B cell (primary cell): ENCODE results near the gene TBX3. TPM values are rescaled to one million over a fixed set of nuclear protein-coding genes. Genes with fewer than 3 reads are reported as not detected.

ENCODE experiments used
- ATAC-seq: fragments of 200-7000 bp; cut with Tn5 transposase; one replicate; pipeline ENCODE4 v1.10.0; 2021; ENCODE audit warnings: low read depth, mild to moderate bottlenecking, moderate number of reproducible peaks, moderate library complexity
- CTCF ChIA-PET: fragments of 350-600 bp; sonication (Branson Sonifier 250); formaldehyde crosslinking; loops from one replicate; lab custom pipeline; 2021; ENCODE audit warnings: antibody characterized with exemption, inconsistent platforms; lab: Charles Lee
- POLR2A ChIA-PET: fragments of 350-600 bp; sonication (Branson Sonifier 250); formaldehyde crosslinking; loops from one replicate; lab custom pipeline; 2021; ENCODE audit warnings: antibody characterized with exemption; lab: Charles Lee
- DNase-seq: peaks from one replicate; pipeline ENCODE4 v3.0.0; 2013
- H2AFZ ChIP-seq: 2 replicates; pipeline ENCODE4 v1.6.1; 2012; ENCODE audit warnings: mild to moderate bottlenecking, low read depth, low read length; ENCODE audit not compliant: insufficient read depth, poor library complexity, severe bottlenecking
- H3K27ac ChIP-seq, 2 donors: 1 replicate in 1 of 2; 2 replicates in 1 of 2; pipeline ENCODE4 v1.5.1; 2012 to 2013; ENCODE audit warnings: low read length in 2 of 2, mild to moderate bottlenecking in 2 of 2, moderate library complexity in 1 of 2
- H3K27me3 ChIP-seq, 4 experiments: fragments of 200-600 bp in 1 of 4; sonication (generic) in 1 of 4; replicated peaks in 1 of 4; 1 replicate in 2 of 4; 2 replicates in 2 of 4; pipeline versions ENCODE4 v1.6.1 to v1.7.0; 2013 to 2016; ENCODE audit warnings: low read length in 3 of 4, mild to moderate bottlenecking in 2 of 4, mixed read lengths in 1 of 4, moderate library complexity in 1 of 4; ENCODE audit not compliant: insufficient read depth in 4 of 4, control insufficient read depth in 3 of 4; ENCODE audit errors: control extremely low read depth in 1 of 4
- H3K36me3 ChIP-seq, 2 experiments: replicated peaks in 1 of 2; 1 replicate in 1 of 2; 2 replicates in 1 of 2; pipeline versions ENCODE4 v1.6.1 to v1.7.1; 2013; ENCODE audit warnings: low read length in 1 of 2; ENCODE audit not compliant: insufficient read depth in 2 of 2, control insufficient read depth in 1 of 2; ENCODE audit errors: control extremely low read depth in 1 of 2, extremely low read depth in 1 of 2
- H3K4me1 ChIP-seq, 2 donors: fragments of 200-600 bp in 1 of 2; sonication (generic) in 1 of 2; 1 replicate in 1 of 2; 2 replicates in 1 of 2; pipeline versions ENCODE4 v1.5.1 to v1.6.1; 2013 to 2017; ENCODE audit warnings: low read length in 2 of 2; ENCODE audit not compliant: control insufficient read depth in 2 of 2, insufficient read depth in 2 of 2
- H3K4me2 ChIP-seq: replicated peaks from 2 replicates; pipeline ENCODE3; 2012; ENCODE audit warnings: mild to moderate bottlenecking, low read depth, low read length; ENCODE audit not compliant: poor library complexity, severe bottlenecking
- H3K4me3 ChIP-seq, 5 experiments: fragments of 200-600 bp in 1 of 5; sonication (generic) in 1 of 5; 1 replicate in 3 of 5; 2 replicates in 2 of 5; pipeline versions ENCODE4 v1.5.1 to v1.7.0; 2011 to 2016; ENCODE audit warnings: low read length in 4 of 5, mild to moderate bottlenecking in 4 of 5, low read depth in 2 of 5, control low read depth in 1 of 5, moderate library complexity in 1 of 5; ENCODE audit not compliant: insufficient read depth in 1 of 5; ENCODE audit errors: control extremely low read depth in 1 of 5, extremely low read depth in 1 of 5
- H3K79me2 ChIP-seq: fragments of 200-600 bp; sonication (generic); one replicate; pipeline ENCODE4 v1.6.0; 2016; ENCODE audit warnings: low read length; ENCODE audit not compliant: control insufficient read depth, insufficient read depth
- H3K9ac ChIP-seq: fragments of 200-600 bp; sonication (generic); 2 replicates; pipeline ENCODE4 v1.6.1; 2017; ENCODE audit warnings: mild to moderate bottlenecking, low read length, moderate library complexity
- H3K9me3 ChIP-seq, 3 donors: one replicate each; pipeline versions ENCODE4 v1.6.1 to v1.7.1; 2013; ENCODE audit warnings: low read length in 2 of 3; ENCODE audit not compliant: control insufficient read depth in 2 of 3, insufficient read depth in 1 of 3; ENCODE audit errors: control extremely low read depth in 1 of 3
- H4K20me1 ChIP-seq: 2 replicates; pipeline ENCODE4 v1.6.0; 2012; ENCODE audit warnings: mild to moderate bottlenecking, low read length; ENCODE audit not compliant: insufficient read depth, control insufficient read depth, poor library complexity, severe bottlenecking
- H3K27ac Mint-ChIP-seq: one replicate; pipeline ENCODE4 v1.8.0; 2021; ENCODE audit warnings: mixed read lengths
- H3K27me3 Mint-ChIP-seq: one replicate; pipeline ENCODE4 v1.8.0; 2021; ENCODE audit warnings: mixed read lengths
- H3K4me1 Mint-ChIP-seq: one replicate; pipeline ENCODE4 v1.8.0; 2021; ENCODE audit warnings: mixed read lengths
- H3K4me3 Mint-ChIP-seq: one replicate; pipeline ENCODE4 v1.8.0; 2021; ENCODE audit warnings: mixed read lengths
- H3K9me3 Mint-ChIP-seq: one replicate; pipeline ENCODE4 v1.8.0; 2022; ENCODE audit warnings: mixed read lengths; ENCODE audit not compliant: insufficient read depth
- CTCF ChIP-seq: fragments of 200-600 bp; IDR thresholded peaks from one replicate; pipeline ENCODE4 v1.8.0; 2022; ENCODE audit warnings: antibody characterized with exemption, mild to moderate bottlenecking
- EZH2 ChIP-seq: IDR thresholded peaks from 2 replicates; pipeline ENCODE4 v1.6.1; 2012; ENCODE audit warnings: borderline replicate concordance, low read depth, mild to moderate bottlenecking, moderate library complexity, low read length; ENCODE audit not compliant: insufficient read depth, poor library complexity, severe bottlenecking
- WGBS: methylation state at CpG from one replicate; pipeline ENCODE4 v1.1.5; 2013; ENCODE audit warnings: missing lambda C conversion rate; ENCODE audit not compliant: insufficient coverage; 5-methylcytosine and 5-hydroxymethylcytosine counted together
- intact Hi-C: fragments of 100-400 bp; cut with micrococcal nuclease; formaldehyde crosslinking; loops from one replicate; pipeline ENCODE4 v1.10.0; 2022
- polyA plus RNA-seq: library from polyadenylated mRNA; depleted of rRNA; stranded (reverse); fragments of >200 nt; gene quantifications from 2 replicates; pipeline ENCODE4 v1.2.3, GENCODE V29; 2012
- total RNA-seq, 2 donors: library from RNA; stranded (reverse); fragments of 120-200 nt in 1 of 2; gene quantifications; 1 replicate in 1 of 2; 2 replicates in 1 of 2; pipeline versions ENCODE4 v1.2.3 to v1.2.4, GENCODE V29; 2013 to 2022

TBX3 gene
- total and polyA plus RNA-seq, 2 donors (not counting 1 experiment from before 2014, with no cell fraction given), result not detected

- Histone ChIP-seq H3K9ac (no peak overlapping the region), H3K79me2 (no peaks in the 10 kb centered on the region), H4K20me1 (no peaks in the 10 kb centered on the region), H2AFZ (no peak overlapping the region), H3K36me3 (no peaks in the 10 kb centered on the region), H3K9me3 (no peaks in the 10 kb centered on the region), H3K4me3 (no peak overlapping the region), H3K4me1 (no peaks in the 10 kb centered on the region), H3K27ac (no peak overlapping the region), H3K4me2 (no peak overlapping the region), H3K27me3 (peaks cover 0 to 3% (median 0%) of the 10 kb centered on the region in 4 experiments)
- intact Hi-C loops, result no loop called here
- ATAC-seq (no peak), DNase-seq (no peak)
- POLR2A ChIA-PET, result no interaction called here
- no peak overlapping the region for H3K4me3 Mint-ChIP-seq
- H3K9me3 Mint-ChIP-seq, result no peaks in the 10 kb centered on the region
- no peaks in the 10 kb centered on the region for H3K4me1 Mint-ChIP-seq
- no peak for TF ChIP-seq EZH2
- no peak for TF ChIP-seq CTCF
- WGBS, result 79% methylated on average over 9 of the region's 15 CpGs
- CTCF ChIA-PET, result interaction anchor here (0.7 kb wide), 1 partner anchor 42 kb away, joined by 3 read pairs; no protein-coding TSS in a partner anchor
- H3K27me3 Mint-ChIP-seq, result peaks cover 6% of the 10 kb centered on the region
- H3K27ac Mint-ChIP-seq, result no peak overlapping the region
Measured at GRCh38 chr12:114636723-114637480, 47.1 kb downstream of the TBX3 start.

- Mint-ChIP-seq H3K9me3 (peaks cover 3% of the 10 kb centered on the region), H3K4me3 (no peak overlapping the region), H3K4me1 (no peaks in the 10 kb centered on the region), H3K27ac (no peak overlapping the region), H3K27me3 (no peaks in the 10 kb centered on the region)
- DNase-seq, result no peak
- Histone ChIP-seq H3K4me2 (no peak overlapping the region), H3K27ac (no peak overlapping the region), H3K9ac (no peak overlapping the region), H3K27me3 (no peaks in the 10 kb centered on the region), H3K9me3 (no peaks in the 10 kb centered on the region), H3K36me3 (no peaks in the 10 kb centered on the region), H3K4me3 (no peak overlapping the region), H3K79me2 (no peaks in the 10 kb centered on the region), H3K4me1 (no peaks in the 10 kb centered on the region), H2AFZ (no peak overlapping the region), H4K20me1 (no peaks in the 10 kb centered on the region)
- WGBS, result 63% methylated on average over 4 of the region's 7 CpGs
- ATAC-seq, result no peak
- intact Hi-C loops, result no loop called here
- ChIA-PET POLR2A (no interaction called here), CTCF (interaction anchor here (1.0 kb wide), 1 partner anchor 10 kb away, joined by 3 read pairs; no protein-coding TSS in a partner anchor)
- no peak for TF ChIP-seq EZH2
- no peak for TF ChIP-seq CTCF
Measured at GRCh38 chr12:114631242-114631641, 52.7 kb downstream of the TBX3 start.
